RPMI7951 (cell line): ENCODE data around the gene ANOS1. TPM values are rescaled to one million over a fixed set of nuclear protein-coding genes. Genes with fewer than 3 reads are reported as not detected.
"Not testable (repeated sequence)": the region's sequence is repeated elsewhere in the genome, so short reads cannot be mapped to it uniquely, and the experiment has no call there.

Experiments
- DNase-seq: peaks from one replicate; pipeline ENCODE4 v3.0.0-alpha.2; 2012; ENCODE audit warnings: low read depth
- total RNA-seq: library from RNA; depleted of rRNA; stranded (reverse); fragments of >200 nt; shearing (Covaris generic); gene quantifications from 2 replicates; pipeline ENCODE4 v1.2.3, GENCODE V29; 2014; rRNA removed

The ANOS1 gene
- total RNA-seq, 1 experiment from 2014 or later, result not detected

- peak; percentile 13 for DNase-seq
These were observed 102.1 kb downstream of the ANOS1 start for GRCh38 chrX:8629871-8630270.

GRCh38 chrX:8627796-8628195 lies 104.1 kb downstream of the ANOS1 start:
- no peak for DNase-seq

GRCh38 chrX:8607326-8607725 lies 124.6 kb downstream of the ANOS1 start:
- DNase-seq, result no peak

DNA sequence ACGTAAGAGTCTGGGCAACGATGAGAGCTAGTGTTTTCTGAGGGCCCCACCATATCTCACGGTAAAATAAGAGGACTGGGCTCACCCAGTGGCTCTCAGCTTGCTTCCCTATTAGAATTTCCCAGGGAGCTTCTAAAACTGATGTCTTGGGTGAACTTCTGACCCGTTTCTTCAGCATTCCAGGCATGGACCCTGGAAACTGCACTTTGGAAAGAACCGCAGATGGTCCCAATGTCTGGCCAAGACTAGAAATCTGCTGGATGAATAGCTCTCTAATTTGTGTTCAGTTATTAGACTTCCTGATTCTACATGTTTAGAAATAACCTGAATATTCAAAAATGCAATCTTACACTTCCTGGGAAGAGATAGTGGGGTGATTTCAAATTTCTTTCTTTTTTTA lies 127.8 kb downstream of the ANOS1 start:
- DNase-seq, result no peak

GRCh38 chrX:8591501-8591900 lies 140.4 kb downstream of the ANOS1 start:
- no peak for DNase-seq

- no peak for DNase-seq
These were observed 145.0 kb downstream of the ANOS1 start for GRCh38 chrX:8586953-8587352.

DNA sequence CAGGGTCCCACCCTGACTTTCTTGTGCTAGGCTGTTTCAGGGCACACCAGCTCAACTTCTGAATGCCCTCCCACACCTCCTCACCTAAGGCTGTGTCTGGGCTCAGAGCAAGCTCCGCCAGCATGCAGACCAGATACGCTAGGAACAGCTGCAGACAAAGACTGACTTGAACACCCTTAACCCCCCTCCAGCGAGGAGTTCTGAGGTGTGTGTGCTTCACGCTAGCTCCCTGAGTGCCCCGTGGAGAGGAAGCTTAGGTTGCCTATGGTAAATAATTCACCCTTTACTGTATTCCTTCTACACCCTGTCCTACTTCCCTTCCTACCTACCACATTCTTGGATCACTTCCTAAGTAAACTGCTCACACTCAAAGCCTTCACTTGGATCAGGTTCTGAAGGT lies 152.3 kb downstream of the ANOS1 start:
- no peak for DNase-seq

GRCh38 chrX:8576821-8577220 lies 155.1 kb downstream of the ANOS1 start:
- no peak for DNase-seq

DNA sequence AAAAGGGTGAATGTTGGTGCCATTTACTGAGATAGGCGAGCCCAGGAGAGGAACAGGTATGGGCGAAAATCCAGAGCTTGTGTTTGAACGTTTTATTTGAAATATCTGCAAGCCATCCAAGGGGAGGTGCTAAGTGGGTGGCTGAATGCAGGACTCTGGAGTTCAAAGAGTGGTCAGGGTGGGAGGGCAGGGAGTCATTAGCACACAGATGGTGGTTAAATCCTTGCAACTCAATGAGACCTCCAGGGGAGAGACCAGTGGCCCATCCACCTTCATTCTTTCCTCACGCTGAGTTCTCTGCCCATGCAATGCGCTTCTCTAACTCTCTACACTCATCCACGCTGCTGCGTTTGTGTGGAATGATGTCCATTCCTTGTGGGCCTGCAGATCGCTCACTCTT lies 166.2 kb downstream of the ANOS1 start:
- no peak for DNase-seq

DNA sequence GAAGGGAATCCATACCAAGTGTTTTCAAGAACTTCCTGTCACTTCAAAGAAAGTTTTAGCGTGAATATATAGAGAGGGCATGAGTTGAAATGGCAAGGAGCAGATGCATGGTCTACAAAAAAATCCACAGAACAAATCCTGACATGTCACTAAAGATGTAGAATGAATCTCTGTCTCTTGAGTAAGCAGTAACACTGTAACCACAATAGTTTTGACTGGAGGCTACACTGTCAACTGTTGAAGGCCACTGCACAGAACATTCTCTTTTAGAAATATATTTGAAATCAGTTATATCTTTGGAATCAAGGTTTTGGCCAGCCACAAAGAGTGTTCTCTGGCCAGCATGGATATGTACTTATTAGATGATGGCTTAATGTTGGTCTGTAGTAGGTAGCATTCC lies 183.5 kb downstream of the ANOS1 start:
- no peak for DNase-seq

DNA sequence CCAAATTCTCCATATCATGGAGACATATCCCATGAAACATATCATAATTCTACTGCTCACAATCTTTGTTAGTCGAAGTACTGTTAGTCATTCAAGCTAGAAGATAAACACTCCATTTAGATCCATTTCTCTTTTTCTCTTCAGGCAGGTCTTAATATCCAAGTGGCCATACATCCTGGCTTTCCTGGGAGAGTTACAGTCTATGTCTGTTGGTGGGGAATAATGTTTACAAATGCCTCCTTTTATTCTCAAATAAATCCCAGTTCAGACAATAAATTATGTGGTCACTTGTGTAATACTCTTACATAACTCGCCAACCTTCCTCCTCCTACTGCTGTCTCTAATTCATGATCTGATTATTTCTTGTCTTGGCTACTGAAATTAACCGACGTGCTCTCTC lies 185.2 kb downstream of the ANOS1 start:
- no peak for DNase-seq

- DNase-seq, result no peak
These were observed 211.1 kb downstream of the ANOS1 start for GRCh38 chrX:8520791-8521190.

DNA sequence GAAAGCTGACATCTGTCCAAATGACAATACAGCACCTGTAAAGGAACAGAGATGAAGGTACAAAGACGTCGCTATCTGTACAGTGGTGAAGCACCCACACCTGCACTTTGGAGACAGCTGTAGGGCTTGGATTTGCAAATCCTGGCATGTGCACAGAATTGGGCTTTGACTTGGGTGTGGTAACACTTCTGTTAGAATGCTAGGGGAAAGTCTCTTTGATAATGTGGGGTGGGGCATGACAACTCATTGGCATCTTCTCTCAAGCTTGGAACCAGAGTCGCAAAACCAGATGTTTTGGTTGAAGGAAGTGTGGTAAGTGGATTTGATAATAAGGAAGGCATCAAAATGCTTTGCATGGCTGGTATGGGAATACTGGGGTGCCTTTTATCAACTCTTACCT lies 211.8 kb downstream of the ANOS1 start:
- DNase-seq, result no peak

- DNase-seq, result no peak
These were observed 227.5 kb downstream of the ANOS1 start for GRCh38 chrX:8504451-8504850.

GRCh38 chrX:8502101-8502500 lies 229.8 kb downstream of the ANOS1 start:
- DNase-seq, result not testable (repeated sequence)

DNA sequence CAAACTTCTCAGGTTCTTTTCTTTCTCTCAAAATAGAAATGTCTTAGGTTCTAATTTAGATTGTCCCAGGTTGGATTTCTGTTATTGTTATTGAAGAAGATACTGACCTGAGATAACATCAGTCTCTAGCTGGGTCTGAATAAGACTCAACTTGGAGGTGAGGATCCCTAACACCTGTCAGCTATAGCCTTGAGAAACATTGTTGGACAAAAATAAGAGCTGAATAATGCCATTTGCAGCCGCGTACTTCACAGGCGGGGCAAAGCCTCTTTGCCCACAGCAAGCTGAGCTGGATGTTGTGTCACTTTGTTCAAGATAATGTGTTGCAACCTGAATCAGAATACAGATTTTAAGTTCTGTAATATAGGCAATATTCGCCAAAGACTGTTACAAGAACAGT lies 231.7 kb downstream of the ANOS1 start:
- DNase-seq, result no peak

- DNase-seq, result not testable (repeated sequence)
These were observed 236.9 kb downstream of the ANOS1 start for GRCh38 chrX:8495036-8495435.

DNA sequence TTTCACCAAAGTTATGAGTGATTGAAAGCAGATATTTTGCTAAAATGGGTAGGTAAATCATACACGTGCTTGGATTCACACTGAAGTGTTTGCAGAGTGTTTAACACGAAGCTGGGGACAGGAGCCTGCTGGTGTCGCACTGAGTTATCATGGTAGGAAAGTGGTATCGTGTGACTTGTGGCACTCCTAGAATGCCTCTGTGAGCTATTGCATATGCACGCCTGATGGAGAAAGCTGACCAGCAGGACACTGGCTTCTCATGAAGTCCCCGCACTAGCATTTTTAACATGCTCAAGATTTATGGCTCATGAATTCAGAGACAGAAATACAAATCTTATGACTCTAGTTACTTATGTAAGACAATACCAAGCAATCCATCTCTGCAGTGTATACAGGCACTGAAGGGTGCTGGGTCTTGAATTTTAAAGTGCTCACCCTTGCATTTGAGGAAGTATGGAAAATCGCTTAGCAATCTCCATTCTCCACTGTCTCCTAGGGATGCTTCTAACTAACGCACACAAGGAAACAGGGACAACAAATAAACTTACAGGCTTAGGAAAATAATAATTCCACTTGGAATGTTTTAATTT lies 247.5 kb downstream of the ANOS1 start:
- no peak for DNase-seq

Other genes with a start within 250 kb of the ANOS1 start
- gene FAM9A, start 69.2 kb upstream of the ANOS1 start, total RNA-seq, result not detected in 2 replicates